Breast epithelium (tissue), 4 donors: ENCODE measurements around the gene APELA. TPM values are rescaled to one million over a fixed set of nuclear protein-coding genes. Genes with fewer than 3 reads are reported as not detected.
"Not testable (repeated sequence)": the region's sequence is repeated elsewhere in the genome, so short reads cannot be mapped to it uniquely, and the experiment has no call there.

ENCODE experiments used
- DNase-seq, 2 donors: peaks; one replicate each; pipeline ENCODE4 v3.0.0-alpha.2; 2019; ENCODE audit warnings: low spot score in 2 of 2
- H3K27ac ChIP-seq, 2 donors: fragments of 200-600 bp; sonication (generic) in 1 of 2; one replicate each; pipeline ENCODE4 v1.5.1; 2016 to 2019; ENCODE audit warnings: mild to moderate bottlenecking in 1 of 2
- H3K27me3 ChIP-seq, 2 donors: fragments of 200-600 bp; sonication (generic) in 1 of 2; one replicate each; pipeline versions ENCODE4 v1.5.1 to v1.6.0; 2017 to 2019; ENCODE audit warnings: control low read depth in 1 of 2, mild to moderate bottlenecking in 1 of 2
- H3K36me3 ChIP-seq: fragments of 200-600 bp; one replicate; pipeline ENCODE4 v1.5.1; 2019
- H3K4me1 ChIP-seq, 2 donors: fragments of 200-600 bp; sonication (generic); one replicate each; pipeline ENCODE4 v1.5.1; 2016 to 2019; ENCODE audit warnings: control low read depth in 1 of 2
- H3K4me3 ChIP-seq, 3 donors: fragments of 200-600 bp; sonication (generic); 1 replicate in 2 of 3; 2 replicates in 1 of 3; pipeline ENCODE4 v1.5.1; 2016 to 2019; ENCODE audit warnings: mild to moderate bottlenecking in 3 of 3, moderate library complexity in 2 of 3
- H3K9me3 ChIP-seq, 2 donors: fragments of 200-600 bp; sonication (generic) in 1 of 2; one replicate each; pipeline ENCODE4 v1.5.1; 2016 to 2019; ENCODE audit warnings: control low read depth in 1 of 2
- POLR2A ChIP-seq: fragments of 450-650 bp; IDR thresholded peaks from one replicate; pipeline ENCODE4 v1.6.1; 2016; ENCODE audit warnings: antibody characterized with exemption, mild to moderate bottlenecking, moderate library complexity
- POLR2AphosphoS5 ChIP-seq, 3 donors: sonication (generic); formaldehyde crosslinking; IDR thresholded peaks; one replicate each; pipeline ENCODE4 v1.6.1; 2017; ENCODE audit warnings: antibody characterized with exemption in 3 of 3
- intact Hi-C: fragments of 100-400 bp; cut with DNase I; formaldehyde crosslinking; loops from one replicate; pipeline ENCODE4 v1.15.1; 2023; ENCODE audit warnings: low total_unique reads
- total RNA-seq, 3 donors: library from RNA; depleted of rRNA; stranded (reverse); fragments of >200 nt; gene quantifications; one replicate each; pipeline ENCODE4 v1.1.0, GENCODE V29; 2016
- TF ChIP-seq, protein P1 (sequence below), 3 donors: fragments of 450-650 bp; IDR thresholded peaks; one replicate each; pipeline ENCODE4 v1.5.1; 2016 to 2017; ENCODE audit warnings: antibody characterized with exemption in 3 of 3, mild to moderate bottlenecking in 3 of 3, moderate library complexity in 3 of 3

APELA gene
- total RNA-seq, 3 donors from 2014 or later: 0.73 to 2.0 TPM; not detected in 1

DNA sequence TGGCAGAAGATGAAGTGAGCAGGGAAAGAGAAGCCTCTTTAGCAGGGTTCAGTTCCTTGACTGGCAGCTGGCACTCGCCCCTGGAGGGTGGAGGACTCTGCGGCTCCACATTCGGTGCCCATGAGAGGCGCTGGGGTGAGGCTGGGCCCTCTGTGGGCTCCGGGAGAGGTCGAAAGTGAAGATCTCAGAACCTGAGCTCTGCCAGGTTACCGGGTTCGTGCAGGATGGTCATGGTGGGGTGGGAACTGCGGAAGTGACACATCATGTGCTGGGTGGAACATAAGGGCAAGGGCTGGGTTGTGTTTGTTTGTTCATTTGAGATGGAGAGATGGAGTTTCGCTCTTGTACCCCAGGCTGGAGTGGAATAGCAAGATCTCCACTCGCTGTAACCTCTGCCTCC is 56.3 kb downstream of the APELA start:
- no peaks in the 10 kb centered on the region for H3K36me3 ChIP-seq
- no peaks in the 10 kb centered on the region for H3K9me3 ChIP-seq
- TF ChIP-seq POLR2AphosphoS5 (IDR thresholded peaks at IDR 0.05): no peak
- TF ChIP-seq POLR2A: no peak
- TF ChIP-seq, protein P1, sequence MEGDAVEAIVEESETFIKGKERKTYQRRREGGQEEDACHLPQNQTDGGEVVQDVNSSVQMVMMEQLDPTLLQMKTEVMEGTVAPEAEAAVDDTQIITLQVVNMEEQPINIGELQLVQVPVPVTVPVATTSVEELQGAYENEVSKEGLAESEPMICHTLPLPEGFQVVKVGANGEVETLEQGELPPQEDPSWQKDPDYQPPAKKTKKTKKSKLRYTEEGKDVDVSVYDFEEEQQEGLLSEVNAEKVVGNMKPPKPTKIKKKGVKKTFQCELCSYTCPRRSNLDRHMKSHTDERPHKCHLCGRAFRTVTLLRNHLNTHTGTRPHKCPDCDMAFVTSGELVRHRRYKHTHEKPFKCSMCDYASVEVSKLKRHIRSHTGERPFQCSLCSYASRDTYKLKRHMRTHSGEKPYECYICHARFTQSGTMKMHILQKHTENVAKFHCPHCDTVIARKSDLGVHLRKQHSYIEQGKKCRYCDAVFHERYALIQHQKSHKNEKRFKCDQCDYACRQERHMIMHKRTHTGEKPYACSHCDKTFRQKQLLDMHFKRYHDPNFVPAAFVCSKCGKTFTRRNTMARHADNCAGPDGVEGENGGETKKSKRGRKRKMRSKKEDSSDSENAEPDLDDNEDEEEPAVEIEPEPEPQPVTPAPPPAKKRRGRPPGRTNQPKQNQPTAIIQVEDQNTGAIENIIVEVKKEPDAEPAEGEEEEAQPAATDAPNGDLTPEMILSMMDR (IDR thresholded peaks at IDR 0.05): no peak
- no peak for DNase-seq
- no peak overlapping the region for H3K4me3 ChIP-seq
- intact Hi-C loops: no loop called here
- no peaks in the 10 kb centered on the region for H3K27me3 ChIP-seq
- H3K4me1 ChIP-seq: no peaks in the 10 kb centered on the region
- H3K27ac ChIP-seq: no peak overlapping the region

DNA sequence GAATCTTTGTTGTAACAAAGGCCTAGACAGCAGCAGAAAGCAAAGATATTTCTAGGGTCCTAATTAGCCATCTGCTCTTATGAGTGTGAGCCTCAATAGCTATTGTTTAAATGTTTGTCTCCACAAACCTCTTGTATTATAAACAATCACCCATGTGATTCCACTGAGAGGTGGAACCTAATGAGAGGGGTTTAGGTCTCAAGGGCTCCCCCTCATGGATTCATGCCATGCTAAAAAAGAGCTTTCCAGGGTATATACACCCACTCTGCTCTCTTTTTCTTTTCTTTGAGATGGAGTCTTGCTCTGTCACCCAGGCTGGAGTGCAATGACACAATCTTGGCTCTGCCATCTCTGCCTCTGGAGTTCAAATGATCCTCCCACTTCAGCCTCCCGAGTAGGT is 58.4 kb downstream of the APELA start:
- no peak for DNase-seq
- Histone ChIP-seq H3K27ac (no peak overlapping the region), H3K27me3 (no peaks in the 10 kb centered on the region), H3K4me1 (no peaks in the 10 kb centered on the region), H3K9me3 (no peaks in the 10 kb centered on the region), H3K4me3 (no peak overlapping the region), H3K36me3 (no peaks in the 10 kb centered on the region)
- intact Hi-C loops: no loop called here
- TF ChIP-seq, protein P1 (IDR thresholded peaks at IDR 0.05): no peak
- TF ChIP-seq POLR2AphosphoS5 (IDR thresholded peaks at IDR 0.05) (no peak), POLR2A (no peak)

DNA sequence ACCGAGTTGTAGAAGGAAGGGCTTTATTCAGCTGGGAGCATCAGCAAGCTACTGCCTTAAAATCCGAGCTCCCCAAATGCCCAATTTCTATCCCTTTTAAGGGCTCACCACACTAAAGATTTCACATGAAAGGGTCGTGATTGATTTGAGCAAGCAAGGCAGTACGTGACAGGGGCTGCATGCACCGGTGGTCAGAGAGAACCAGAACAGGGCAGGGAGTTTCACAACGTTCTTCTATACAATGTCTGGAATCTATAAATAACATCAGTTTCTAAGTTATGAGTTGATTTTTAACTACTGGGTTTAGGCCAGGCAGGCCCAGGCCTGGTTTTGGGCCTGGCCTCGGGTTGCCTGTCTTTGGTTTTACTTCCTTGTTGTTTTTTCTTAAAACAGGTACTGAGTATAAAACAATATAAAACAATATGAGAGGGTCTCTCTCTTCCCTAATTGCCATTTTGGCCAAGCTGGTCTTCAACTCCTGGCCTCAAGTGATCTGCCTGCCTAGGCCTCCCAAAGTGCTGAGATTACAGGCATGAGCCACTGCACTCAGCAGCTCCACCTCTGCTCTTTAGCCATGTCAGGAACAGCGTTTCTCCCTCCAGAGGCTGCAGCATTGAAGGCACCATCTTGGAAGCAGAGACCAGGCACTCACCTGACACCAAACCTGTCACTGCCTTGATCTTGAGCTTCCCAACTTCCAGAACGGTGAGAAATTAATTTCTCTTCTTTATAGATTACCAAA is 59.1 kb downstream of the APELA start:
- H3K4me1 ChIP-seq, intact Hi-C loops, DNase-seq: not testable (repeated sequence)

DNA sequence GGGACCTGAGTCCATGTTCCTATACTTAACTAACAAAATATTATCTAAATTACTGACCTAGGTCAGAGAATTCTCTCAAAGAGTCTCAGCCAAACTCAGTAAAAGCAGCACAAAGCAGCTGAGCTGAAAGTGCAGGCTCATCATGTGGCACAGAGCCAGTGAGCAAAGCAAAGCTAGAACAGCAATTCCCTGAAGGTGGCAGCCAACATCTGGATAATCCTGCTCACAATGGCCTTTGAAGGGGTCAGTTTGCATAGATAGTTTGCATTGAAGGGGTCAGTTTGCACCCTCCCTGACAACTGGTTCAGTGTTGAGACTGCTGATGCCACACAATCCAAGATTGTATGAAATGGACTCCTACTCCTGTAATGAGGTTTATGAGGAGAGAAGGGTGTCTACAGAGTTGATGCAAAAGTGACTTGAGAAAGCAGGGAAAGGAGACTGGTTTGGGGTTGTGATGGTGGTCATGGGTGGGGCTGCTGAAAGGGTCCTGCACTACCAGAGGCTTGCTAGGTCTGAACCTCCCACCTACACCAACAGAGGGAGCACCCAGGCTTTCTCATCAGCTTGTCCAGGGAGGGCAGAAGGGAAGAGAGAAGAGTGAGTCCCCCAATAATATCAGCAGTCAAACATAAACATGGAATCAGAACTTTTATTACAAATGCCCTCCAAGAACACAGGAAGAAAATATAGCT is 60.7 kb downstream of the APELA start:
- Histone ChIP-seq H3K27ac (no peak overlapping the region), H3K27me3 (no peaks in the 10 kb centered on the region), H3K4me3 (no peak overlapping the region), H3K4me1 (no peaks in the 10 kb centered on the region), H3K36me3 (no peaks in the 10 kb centered on the region), H3K9me3 (no peaks in the 10 kb centered on the region)
- TF ChIP-seq, protein P1 (IDR thresholded peaks at IDR 0.05): no peak
- no peak for TF ChIP-seq POLR2A
- no peak for TF ChIP-seq POLR2AphosphoS5 (IDR thresholded peaks at IDR 0.05)
- intact Hi-C loops: no loop called here
- no peak for DNase-seq

More for the DNA sequence above, 59.1 kb downstream of the APELA start:
- H3K9me3 ChIP-seq, H3K27me3 ChIP-seq, H3K27ac ChIP-seq, H3K36me3 ChIP-seq, H3K4me3 ChIP-seq: not testable (repeated sequence)

DNA sequence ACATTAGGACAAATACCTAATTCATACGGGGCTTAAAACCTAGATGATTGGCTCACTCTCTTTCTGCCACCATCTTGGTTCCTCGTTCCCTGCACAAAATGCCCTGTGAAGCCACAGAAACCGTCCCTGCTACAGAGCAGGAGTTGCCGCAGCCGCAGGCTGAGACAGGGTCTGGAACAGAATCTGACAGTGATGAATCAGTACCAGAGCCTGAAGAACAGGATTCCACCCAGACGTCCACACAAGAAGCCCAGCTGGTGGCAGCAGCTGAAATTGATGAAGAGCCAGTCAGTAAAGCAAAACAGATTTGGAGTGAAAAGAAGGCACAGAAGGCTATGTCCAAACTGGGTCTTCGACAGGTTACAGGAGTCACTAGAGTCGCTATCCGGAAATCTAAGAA is 66.2 kb downstream of the APELA start:
- intact Hi-C loops: no loop called here
- no peaks in the 10 kb centered on the region for H3K36me3 ChIP-seq
- no peaks in the 10 kb centered on the region for H3K9me3 ChIP-seq
- DNase-seq: no peak
- H3K27me3 ChIP-seq: no peaks in the 10 kb centered on the region
- no peaks in the 10 kb centered on the region for H3K4me1 ChIP-seq
- TF ChIP-seq POLR2AphosphoS5 (IDR thresholded peaks at IDR 0.05) (no peak), POLR2A (no peak)
- TF ChIP-seq, protein P1 (IDR thresholded peaks at IDR 0.05): no peak
- H3K4me3 ChIP-seq: no peak overlapping the region
- no peak overlapping the region for H3K27ac ChIP-seq
